A172 (cell line): ENCODE measurements around the gene RRP1B. TPM values are rescaled to one million over a fixed set of nuclear protein-coding genes. Genes with fewer than 3 reads are reported as not detected.

ENCODE experiments used
- DNase-seq: peaks from one replicate; pipeline ENCODE4 v3.0.0-alpha.2; 2015; ENCODE audit warnings: low spot score
- total RNA-seq: library from RNA; depleted of rRNA; stranded (reverse); fragments of >200 nt; shearing (Covaris generic); gene quantifications from 2 replicates; pipeline ENCODE4 v1.2.3, GENCODE V29; 2014

The RRP1B gene
- total RNA-seq, 1 experiment from 2014 or later, result 70.9 TPM

DNA sequence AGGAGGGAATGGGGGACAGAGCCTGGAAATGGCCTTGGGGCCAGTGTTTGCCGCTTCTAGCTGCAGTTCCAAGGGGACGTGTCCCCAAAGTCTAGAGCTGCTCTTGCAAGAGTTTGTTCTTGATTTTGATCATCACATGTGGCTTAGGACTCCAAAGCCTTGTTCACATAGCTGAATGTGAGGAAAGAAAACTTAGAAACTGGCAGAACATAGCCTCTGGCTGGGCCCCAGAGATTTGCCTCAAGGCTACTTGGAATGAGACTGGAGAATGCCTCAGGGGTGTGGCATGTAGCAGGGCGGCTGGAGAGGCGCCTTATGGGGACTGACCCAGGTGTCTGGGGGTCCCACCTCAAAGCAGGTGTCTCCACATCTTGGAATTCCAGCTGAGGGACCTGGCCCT, 61.8 kb downstream of the RRP1B start:
- no peak for DNase-seq

DNA sequence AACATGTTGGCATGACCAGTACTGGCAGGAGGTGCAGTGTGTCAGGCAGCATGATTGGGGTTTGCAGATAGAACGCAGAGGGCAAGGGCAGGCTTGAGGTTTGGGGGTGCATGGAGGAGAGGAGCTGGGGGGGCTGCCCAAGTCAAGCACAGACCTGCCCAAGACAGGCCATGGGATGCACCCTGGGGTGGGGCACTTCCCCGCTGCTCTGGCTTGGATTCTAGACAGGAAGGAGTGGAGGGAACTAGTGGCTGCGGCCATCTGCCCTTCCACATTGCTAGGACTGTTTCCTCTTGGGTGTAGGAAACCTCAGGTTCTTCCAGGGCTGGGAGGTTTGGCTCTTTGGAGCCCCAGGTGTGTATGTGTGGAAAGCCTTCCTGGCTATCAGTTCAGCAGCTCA, 62.6 kb downstream of the RRP1B start:
- no peak for DNase-seq

- no peak for DNase-seq
Observed at GRCh38 chr21:43723648-43724047, 64.3 kb downstream of the RRP1B start.

- peak; percentile 76 for DNase-seq
Observed at GRCh38 chr21:43726686-43727518, 67.5 kb downstream of the RRP1B start.

DNA sequence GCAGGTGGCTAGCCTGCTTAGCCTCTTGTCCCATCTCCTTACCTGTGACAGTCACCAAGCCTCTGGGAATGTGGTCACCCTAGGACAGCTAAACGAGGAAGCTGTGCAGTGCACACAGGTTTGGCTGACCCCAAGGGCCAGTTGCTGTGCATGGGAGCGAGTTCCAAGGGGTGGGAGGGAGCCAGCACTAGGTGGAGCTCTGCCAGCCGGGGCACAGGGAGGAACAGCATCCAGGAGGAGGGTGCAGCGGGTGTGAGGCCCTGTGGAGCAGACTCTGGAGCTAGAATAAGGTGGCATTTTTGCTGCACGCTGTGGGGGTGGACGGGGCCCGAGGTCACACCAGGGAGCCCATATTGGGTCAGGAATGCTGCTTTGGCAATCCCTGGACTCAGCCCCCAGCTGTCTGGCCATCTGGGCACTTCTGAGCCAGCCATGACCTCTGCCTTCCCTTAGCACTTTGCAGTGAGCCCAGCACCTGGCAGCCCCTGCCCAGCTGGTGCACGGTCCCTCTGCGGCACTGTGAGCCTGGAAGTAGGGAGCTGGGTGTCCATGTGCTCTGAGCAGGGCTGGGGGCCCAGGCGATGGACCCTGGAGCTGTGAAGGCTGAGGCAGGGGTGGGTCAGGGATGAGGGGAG, 68.3 kb downstream of the RRP1B start:
- peak; percentile 87 for DNase-seq

DNA sequence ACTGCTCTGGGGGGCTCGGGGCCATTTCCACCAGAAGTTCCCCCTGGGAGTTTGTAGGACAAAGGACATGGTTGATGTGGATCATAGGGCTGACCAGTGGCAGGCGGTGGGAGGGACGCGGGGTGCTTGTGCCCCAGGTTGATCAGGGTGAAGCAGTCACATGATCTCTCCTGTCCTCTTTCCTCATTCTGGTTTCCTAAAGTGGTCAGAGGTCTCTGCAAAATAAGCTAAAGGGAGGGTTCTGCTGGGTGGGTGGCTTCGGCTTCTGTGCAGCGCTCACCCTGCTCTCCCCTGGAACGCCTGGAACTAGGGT, 68.8 kb downstream of the RRP1B start:
- no peak for DNase-seq

DNA sequence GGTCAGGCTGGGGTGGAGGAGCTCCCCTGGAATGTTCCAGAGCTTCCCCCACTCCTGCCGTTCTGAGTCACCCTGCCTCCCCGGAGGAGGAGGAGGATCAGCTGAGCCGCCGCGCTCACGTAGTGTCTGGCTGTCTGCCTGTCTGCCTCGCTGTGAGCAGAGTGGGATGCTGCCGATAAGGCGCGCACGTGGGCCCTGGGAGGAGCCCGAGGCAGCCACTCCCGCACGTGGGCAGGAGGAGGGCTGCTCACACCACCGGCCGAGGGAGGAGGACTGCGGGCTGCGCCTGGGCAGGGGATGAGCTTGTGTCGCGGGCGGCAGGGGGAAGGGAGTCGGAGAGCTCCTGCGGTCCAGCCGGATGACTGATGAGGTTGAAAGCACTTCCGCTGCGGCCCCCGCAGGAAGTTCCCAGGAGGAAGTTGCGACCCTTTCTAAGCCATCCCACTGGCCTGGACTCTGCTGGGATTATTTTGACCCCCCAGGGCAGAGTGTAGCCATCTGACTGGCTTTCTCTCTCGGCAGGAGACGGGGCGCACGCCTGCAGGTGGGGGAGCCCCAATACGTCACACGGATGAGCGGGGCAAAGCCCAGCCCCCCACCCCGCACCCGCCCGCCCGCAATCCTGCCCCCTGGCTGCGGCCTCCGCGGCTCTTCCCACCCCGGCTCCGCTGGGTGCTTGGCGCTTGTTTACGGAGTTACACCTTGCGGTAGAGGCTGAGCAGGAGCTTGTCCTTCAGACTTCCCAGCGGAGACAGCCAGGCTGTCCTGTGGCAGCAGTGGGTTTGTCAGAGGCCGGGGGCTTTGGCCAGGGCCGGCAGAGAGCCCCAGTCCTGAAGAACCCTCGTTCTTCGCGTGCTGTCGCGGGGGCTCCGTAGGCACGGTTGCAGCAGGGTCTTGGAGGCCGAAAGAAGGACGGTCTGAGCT, 69.4 kb downstream of the RRP1B start:
- DNase-seq, result peak; percentile 99

DNA sequence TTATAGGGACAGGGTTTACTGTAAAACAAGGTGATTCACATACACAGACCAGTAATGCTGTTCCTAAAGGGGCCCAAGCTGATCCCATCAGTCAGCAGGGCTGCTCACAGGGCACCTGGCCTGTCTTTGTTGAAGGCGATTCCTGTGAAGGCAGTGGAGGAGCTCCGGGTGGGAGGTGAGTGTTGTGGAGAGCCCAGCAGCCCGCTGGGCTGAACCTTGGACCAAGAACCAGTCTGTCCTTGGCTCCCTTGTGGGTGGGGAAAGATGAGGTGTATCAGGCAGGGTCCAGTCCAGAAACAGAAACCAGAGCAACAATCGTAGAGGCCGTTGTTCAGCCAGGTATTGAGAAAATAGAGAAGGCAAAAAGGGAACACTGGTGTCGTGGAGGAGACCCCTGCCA, 72.1 kb downstream of the RRP1B start:
- no peak for DNase-seq

GRCh38 chr21:43731891-43732711, 72.7 kb downstream of the RRP1B start:
- no peak for DNase-seq

DNA sequence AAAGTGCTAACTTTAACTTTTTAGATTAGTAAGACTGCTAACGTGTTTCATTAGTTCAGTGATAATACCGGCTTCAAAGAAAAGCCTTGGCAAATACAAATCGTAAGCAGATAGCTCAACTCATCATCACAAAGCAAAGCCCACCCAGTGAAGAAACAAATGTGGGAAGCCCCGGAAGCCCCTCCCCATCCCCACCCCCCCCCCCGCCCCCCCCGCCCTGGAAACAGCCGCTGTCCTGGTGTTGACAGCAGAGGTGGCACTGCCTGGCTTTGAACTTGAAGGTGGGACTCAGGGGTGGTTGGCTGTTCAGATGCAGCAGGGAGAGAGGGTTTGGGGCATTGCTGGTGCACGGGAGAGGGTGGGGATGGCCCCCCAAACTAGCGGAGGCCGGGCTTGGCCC, 73.7 kb downstream of the RRP1B start:
- no peak for DNase-seq

GRCh38 chr21:43733529-43734071, 74.2 kb downstream of the RRP1B start:
- peak; percentile 88 for DNase-seq

DNA sequence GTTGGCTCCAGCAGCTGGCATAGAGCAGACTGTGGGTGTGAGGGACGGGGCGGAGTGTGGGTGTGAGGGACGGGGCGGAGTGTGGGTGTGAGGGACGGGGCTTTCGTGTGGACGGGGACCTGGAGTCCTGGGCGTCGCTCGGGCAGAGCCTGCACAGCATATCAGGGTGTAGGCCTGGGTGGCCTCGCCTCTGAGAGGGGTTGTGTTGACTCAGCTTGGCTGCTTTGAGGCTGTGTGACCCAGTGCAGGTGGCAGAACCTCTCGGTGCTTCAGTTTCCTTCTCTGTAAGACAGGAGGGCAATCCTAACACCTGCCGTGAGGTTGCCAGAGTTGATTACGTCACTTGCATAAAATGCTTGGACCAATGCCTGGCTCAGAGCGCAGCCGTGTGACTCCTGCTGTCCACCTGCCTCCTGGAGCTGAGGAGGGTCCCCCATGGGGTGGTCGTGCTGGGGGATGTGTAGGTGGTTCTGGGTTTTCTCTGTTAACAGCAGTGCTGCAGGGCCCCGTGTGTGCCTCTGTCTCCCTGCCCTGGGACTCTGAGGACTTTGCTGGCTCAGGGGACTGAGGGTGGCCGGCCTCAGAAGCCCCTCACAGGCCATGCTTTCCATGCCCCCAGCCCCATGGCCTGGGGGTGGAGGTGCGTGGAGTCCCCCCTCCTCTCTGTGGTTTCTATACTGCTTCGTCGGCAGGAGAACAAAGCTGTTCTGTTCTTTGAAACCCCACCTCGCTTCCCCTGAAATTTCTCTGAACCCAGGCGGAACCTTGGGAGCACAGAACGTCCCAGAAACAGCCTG, 75.0 kb downstream of the RRP1B start:
- peak; percentile 70 for DNase-seq

DNA sequence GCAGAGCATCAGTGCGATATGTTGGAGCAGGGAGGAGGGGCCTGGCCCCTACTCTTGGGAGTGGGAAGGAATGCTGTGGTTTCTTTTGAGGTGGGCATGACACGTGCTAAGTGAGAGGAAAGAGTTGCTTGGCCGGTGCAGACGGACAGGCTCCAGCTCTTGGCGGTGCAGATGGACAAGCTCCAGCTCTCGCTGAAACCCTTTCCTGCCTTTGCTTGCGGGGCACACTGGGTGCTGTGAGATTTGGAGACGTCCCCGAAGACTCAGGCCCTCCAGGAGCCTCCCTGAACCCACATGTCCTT, 75.5 kb downstream of the RRP1B start:
- DNase-seq, result peak; percentile 85

- DNase-seq, result no peak
Observed at GRCh38 chr21:43735236-43736091, 76.1 kb downstream of the RRP1B start.

- DNase-seq, result no peak
Observed at GRCh38 chr21:43736224-43736883, 77.0 kb downstream of the RRP1B start.

- no peak for DNase-seq
Observed at GRCh38 chr21:43737158-43737950, 78.0 kb downstream of the RRP1B start.

- DNase-seq, result peak; percentile 61
Observed at GRCh38 chr21:43739621-43740435, 80.5 kb downstream of the RRP1B start.
